Measurements from ENCODE around the gene FAM9C. TPM values are rescaled to one million over a fixed set of nuclear protein-coding genes. Genes with fewer than 3 reads are reported as not detected.

The FAM9C gene
- total and polyA plus RNA-seq, 2 donors (not counting 3 experiments of a cell fraction or from before 2014, with no cell fraction given) = not detected

- no peak overlapping the region for H3K9ac ChIP-seq (replicated peaks; ENCODE audit: extremely low read depth, insufficient read depth, low read length)
- no peaks in the 10 kb centered on the region for H4K20me1 ChIP-seq (replicated peaks; ENCODE audit: control insufficient read depth, extremely low read depth, insufficient read depth, low read length)
- FAIRE-seq (no peak), DNase-seq (ENCODE audit: low read depth, low spot score) (no peak)
- H3K4me2 ChIP-seq (ENCODE audit: insufficient read depth, low read length) = no peak overlapping the region
- H3K36me3 ChIP-seq (ENCODE audit: control insufficient read depth in 2 of 2, extremely low read depth in 1 of 2, insufficient read depth in 2 of 2, low read length in 2 of 2) = no peaks in the 10 kb centered on the region
- H3K4me1 ChIP-seq (ENCODE audit: control insufficient read depth, extremely low read depth, insufficient read depth, low read length) = peaks cover 14% of the 10 kb centered on the region
- intact Hi-C loops (cut with micrococcal nuclease) = no loop called here
- POLR2A ChIA-PET = no interaction called here
- BruUV-seq (replicated peaks) = no TSS peak
- dilution Hi-C loops (cut with MboI; ENCODE audit: extremely low pct_ligation_motif_present, low sequenced_read_pairs) = no loop called here
- no peaks in the 10 kb centered on the region for H3K79me2 ChIP-seq (ENCODE audit: control insufficient read depth, insufficient read depth, low read length)
- CTCF ChIA-PET = no interaction called here
- H3K27me3 ChIP-seq (ENCODE audit: control insufficient read depth in 2 of 2, insufficient read depth in 2 of 2, low read length in 2 of 2) = no peaks in the 10 kb centered on the region
- H3K9me3 ChIP-seq (replicated peaks; ENCODE audit: control insufficient read depth, insufficient read depth, low read length) = no peaks in the 10 kb centered on the region
- no peak overlapping the region for H3K4me3 ChIP-seq (replicated peaks in 1 of 3; ENCODE audit: insufficient read depth in 1 of 3, low read depth in 1 of 3, low read length in 3 of 3)
- no peak for TF ChIP-seq MAX (IDR thresholded peaks at IDR 0.05; ENCODE audit: insufficient read depth, insufficient read length)
- TF ChIP-seq FOS (IDR thresholded peaks at IDR 0.05; ENCODE audit: borderline replicate concordance, insufficient read depth, low read length) = no peak
- no peak for TF ChIP-seq MYC (IDR thresholded peaks at IDR 0.05; ENCODE audit: low read depth, low read length)
- H2AFZ ChIP-seq (ENCODE audit: low read depth, low read length) = no peak overlapping the region
- H3K9me1 ChIP-seq (replicated peaks; ENCODE audit: control insufficient read depth, extremely low read depth, insufficient read depth, low read length) = no peaks in the 10 kb centered on the region
- H3K27ac ChIP-seq (ENCODE audit: insufficient read depth, low read depth, low read length) = no peak overlapping the region
These were observed 3.3 kb upstream of the FAM9C start for GRCh38 chrX:13047759-13048158.

GRCh38 chrX:13046141-13046855 is 1.9 kb upstream of the FAM9C start:
- H2AFZ ChIP-seq (ENCODE audit: low read depth, low read length) = no peak overlapping the region
- no peaks in the 10 kb centered on the region for H3K27me3 ChIP-seq (ENCODE audit: control insufficient read depth in 2 of 2, insufficient read depth in 2 of 2, low read length in 2 of 2)
- H4K20me1 ChIP-seq (replicated peaks; ENCODE audit: control insufficient read depth, extremely low read depth, insufficient read depth, low read length) = no peaks in the 10 kb centered on the region
- H3K79me2 ChIP-seq (ENCODE audit: control insufficient read depth, insufficient read depth, low read length) = no peaks in the 10 kb centered on the region
- TF ChIP-seq JUN (IDR thresholded peaks at IDR 0.05; ENCODE audit: borderline replicate concordance, insufficient read depth, insufficient read length, low read depth) = no peak
- CTCF ChIA-PET = no interaction called here
- peaks cover 4% of the 10 kb centered on the region for H3K4me1 ChIP-seq (ENCODE audit: control insufficient read depth, extremely low read depth, insufficient read depth, low read length)
- H3K9ac ChIP-seq (replicated peaks; ENCODE audit: extremely low read depth, insufficient read depth, low read length) = no peak overlapping the region
- no peak overlapping the region for H3K4me3 ChIP-seq (replicated peaks in 1 of 3; ENCODE audit: insufficient read depth in 1 of 3, low read depth in 1 of 3, low read length in 3 of 3)
- H3K4me2 ChIP-seq (ENCODE audit: insufficient read depth, low read length) = no peak overlapping the region
- H3K27ac ChIP-seq (ENCODE audit: insufficient read depth, low read depth, low read length) = no peak overlapping the region
- DNase-seq (ENCODE audit: low read depth, low spot score) = no peak
- no peaks in the 10 kb centered on the region for H3K9me3 ChIP-seq (replicated peaks; ENCODE audit: control insufficient read depth, insufficient read depth, low read length)
- FAIRE-seq = no peak
- no peaks in the 10 kb centered on the region for H3K36me3 ChIP-seq (ENCODE audit: control insufficient read depth in 2 of 2, extremely low read depth in 1 of 2, insufficient read depth in 2 of 2, low read length in 2 of 2)
- no TSS peak for BruUV-seq (replicated peaks)
- POLR2A ChIA-PET = no interaction called here
- intact Hi-C loops (cut with micrococcal nuclease) = no loop called here
- no peaks in the 10 kb centered on the region for H3K9me1 ChIP-seq (replicated peaks; ENCODE audit: control insufficient read depth, extremely low read depth, insufficient read depth, low read length)
- dilution Hi-C loops (cut with MboI; ENCODE audit: extremely low pct_ligation_motif_present, low sequenced_read_pairs) = no loop called here

All from endothelial cell of umbilical vein (primary cell).